OCI-LY3 (cell line): ENCODE results near the gene LMO1.

Experiments
- H2AFZ ChIP-seq: fragments of 200-600, 300-600 bp; shearing (Covaris generic); 2 replicates; pipeline ENCODE4 v1.6.0; 2014; ENCODE audit warnings: antibody characterized with exemption, low read depth, low read length
- H3K27ac ChIP-seq: fragments of 200-600, 300-600 bp; sonication (generic); 2 replicates; pipeline ENCODE4 v1.5.1; 2014; ENCODE audit warnings: mild to moderate bottlenecking, low read length, moderate library complexity, mixed read lengths
- H3K27me3 ChIP-seq: fragments of 200-600, 300-600 bp; sonication (generic); 2 replicates; pipeline ENCODE4 v1.6.1; 2014; ENCODE audit warnings: low read depth, low read length, mixed read lengths
- H3K36me3 ChIP-seq: fragments of 200-600, 300-600 bp; sonication (generic); replicated peaks from 2 replicates; pipeline ENCODE3; 2014; ENCODE audit warnings: low read depth, low read length, mixed read lengths
- H3K4me1 ChIP-seq: fragments of 300-600, 200-600 bp; sonication (generic); 2 replicates; pipeline ENCODE4 v1.6.1; 2014; ENCODE audit warnings: low read length, mixed read lengths
- H3K4me2 ChIP-seq: fragments of 200-600, 300-600 bp; sonication (generic); 2 replicates; pipeline ENCODE4 v1.6.1; 2014; ENCODE audit warnings: low read length, mixed read lengths
- H3K4me3 ChIP-seq: fragments of 300-600, 200-600 bp; sonication (generic); 2 replicates; pipeline ENCODE4 v1.5.1; 2014; ENCODE audit warnings: antibody characterized with exemption, mild to moderate bottlenecking, low read length, moderate library complexity
- H3K79me2 ChIP-seq: fragments of 300-600, 200-600 bp; shearing (Covaris generic); 2 replicates; pipeline ENCODE4 v1.6.1; 2014; ENCODE audit warnings: mild to moderate bottlenecking, low read length, mixed read lengths
- H3K9ac ChIP-seq: fragments of 300-600, 200-600 bp; shearing (Covaris generic); 2 replicates; pipeline ENCODE4 v1.6.0; 2014; ENCODE audit warnings: mild to moderate bottlenecking, low read length, moderate library complexity
- H3K9me3 ChIP-seq: fragments of 200-600, 300-600 bp; shearing (Covaris generic); 2 replicates; pipeline ENCODE4 v1.6.1; 2014; ENCODE audit warnings: low read length, mixed read lengths; ENCODE audit not compliant: insufficient read depth
- H4K20me1 ChIP-seq: fragments of 200-600, 300-600 bp; sonication (generic); 2 replicates; pipeline ENCODE4 v1.6.1; 2016; ENCODE audit warnings: low read length, mixed read lengths; ENCODE audit not compliant: insufficient read depth
- EZH2phosphoT487 ChIP-seq: fragments of 200-600 bp; shearing (Covaris generic); IDR thresholded peaks from 2 replicates; pipeline ENCODE4 v1.6.1; 2018; ENCODE audit warnings: antibody characterized with exemption, mixed run types, low read depth
- TF ChIP-seq, protein P1 (sequence below): fragments of 200-600, 300-600 bp; sonication (generic); IDR thresholded peaks from 2 replicates; pipeline ENCODE4 v1.5.1; 2014; ENCODE audit warnings: antibody characterized with exemption, low read length, low read depth

Gene LMO1

DNA sequence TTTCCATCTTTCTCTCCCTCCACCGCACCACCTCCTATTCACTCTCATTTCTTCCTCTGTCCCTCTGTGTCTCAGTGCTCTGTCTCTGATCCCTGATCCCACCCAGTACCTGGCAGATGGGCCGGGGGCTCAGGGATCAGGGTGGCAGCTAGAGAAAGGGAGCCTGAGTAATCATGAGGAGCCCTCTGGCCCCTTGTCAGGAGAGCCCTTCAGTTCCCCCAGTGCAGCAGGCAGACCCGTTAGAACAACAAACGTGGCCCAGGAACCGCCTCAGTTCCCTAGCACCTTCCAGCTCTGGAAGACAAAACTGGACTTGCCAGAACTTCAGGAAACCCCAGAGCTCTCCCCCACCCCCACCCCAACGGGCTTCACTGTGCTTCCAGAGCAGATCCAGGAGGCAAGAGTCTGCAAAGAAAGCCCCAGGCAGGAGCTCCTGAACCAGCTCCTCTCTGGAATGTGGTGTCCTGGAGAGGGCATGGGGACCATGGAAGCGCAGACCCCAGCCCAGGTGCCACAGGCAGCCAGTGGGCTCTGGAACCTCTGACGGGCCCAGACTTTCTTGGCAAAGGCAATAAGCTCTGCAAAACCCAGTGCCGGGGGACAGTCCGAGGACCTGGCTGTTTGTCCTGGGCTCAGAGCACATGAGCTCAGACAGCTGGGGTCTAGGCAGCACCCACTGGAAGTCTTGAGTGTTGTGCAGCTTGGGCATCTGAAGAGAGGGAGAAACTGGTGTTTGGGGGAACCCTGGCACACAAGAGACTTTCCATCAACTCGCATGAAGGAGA, 43.2 kb downstream of the LMO1 start:
- TF ChIP-seq, protein P1, sequence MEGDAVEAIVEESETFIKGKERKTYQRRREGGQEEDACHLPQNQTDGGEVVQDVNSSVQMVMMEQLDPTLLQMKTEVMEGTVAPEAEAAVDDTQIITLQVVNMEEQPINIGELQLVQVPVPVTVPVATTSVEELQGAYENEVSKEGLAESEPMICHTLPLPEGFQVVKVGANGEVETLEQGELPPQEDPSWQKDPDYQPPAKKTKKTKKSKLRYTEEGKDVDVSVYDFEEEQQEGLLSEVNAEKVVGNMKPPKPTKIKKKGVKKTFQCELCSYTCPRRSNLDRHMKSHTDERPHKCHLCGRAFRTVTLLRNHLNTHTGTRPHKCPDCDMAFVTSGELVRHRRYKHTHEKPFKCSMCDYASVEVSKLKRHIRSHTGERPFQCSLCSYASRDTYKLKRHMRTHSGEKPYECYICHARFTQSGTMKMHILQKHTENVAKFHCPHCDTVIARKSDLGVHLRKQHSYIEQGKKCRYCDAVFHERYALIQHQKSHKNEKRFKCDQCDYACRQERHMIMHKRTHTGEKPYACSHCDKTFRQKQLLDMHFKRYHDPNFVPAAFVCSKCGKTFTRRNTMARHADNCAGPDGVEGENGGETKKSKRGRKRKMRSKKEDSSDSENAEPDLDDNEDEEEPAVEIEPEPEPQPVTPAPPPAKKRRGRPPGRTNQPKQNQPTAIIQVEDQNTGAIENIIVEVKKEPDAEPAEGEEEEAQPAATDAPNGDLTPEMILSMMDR = no peak
- no peak for TF ChIP-seq EZH2phosphoT487
- H3K4me3 ChIP-seq = no peak overlapping the region
- no peaks in the 10 kb centered on the region for H3K36me3 ChIP-seq
- H3K4me2 ChIP-seq = no peak overlapping the region
- peaks cover 6% of the 10 kb centered on the region; the same call in 1 of the 2 replicates for H3K4me1 ChIP-seq
- no peaks in the 10 kb centered on the region for H4K20me1 ChIP-seq
- H3K9ac ChIP-seq = no peak overlapping the region
- H3K27me3 ChIP-seq = no peaks in the 10 kb centered on the region
- no peak overlapping the region for H3K27ac ChIP-seq
- H3K9me3 ChIP-seq = no peaks in the 10 kb centered on the region
- no peak overlapping the region for H2AFZ ChIP-seq
- no peaks in the 10 kb centered on the region for H3K79me2 ChIP-seq

DNA sequence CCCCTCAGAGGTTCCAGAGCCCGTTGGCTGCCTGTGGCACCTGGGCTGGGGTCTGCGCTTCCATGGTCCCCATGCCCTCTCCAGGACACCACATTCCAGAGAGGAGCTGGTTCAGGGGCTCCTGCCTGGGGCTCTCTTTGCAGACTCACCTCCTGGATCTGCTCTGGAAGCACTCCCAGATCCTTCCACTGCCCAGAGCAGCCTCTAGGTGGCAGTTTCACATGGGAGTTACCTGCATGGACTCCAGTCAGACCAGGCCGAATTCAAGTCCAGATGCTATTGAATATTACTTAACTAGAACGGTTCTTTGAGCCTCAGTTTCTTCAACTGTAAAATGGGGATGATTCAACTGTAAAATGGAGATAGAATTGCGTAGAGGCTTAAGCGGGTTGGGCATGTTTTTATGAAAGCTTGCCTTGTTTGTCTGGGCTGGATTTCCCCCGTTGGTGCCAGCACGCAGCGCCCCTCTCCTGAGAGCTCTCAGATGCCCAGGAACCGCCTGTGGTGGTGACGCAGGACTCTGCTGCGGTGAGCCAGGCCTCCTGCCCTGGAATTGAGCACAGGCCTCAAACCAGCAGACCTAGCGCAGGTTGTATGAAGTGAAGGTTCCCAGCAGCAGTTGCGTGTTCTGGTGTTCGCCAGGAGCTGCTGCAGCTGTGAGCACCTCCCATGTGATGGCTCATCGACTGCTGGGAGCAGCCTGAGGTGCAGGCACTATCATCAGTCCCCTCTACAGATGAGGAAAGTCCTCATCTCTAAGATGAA, 44.2 kb downstream of the LMO1 start:
- Histone ChIP-seq H3K4me1 (peaks cover 6% of the 10 kb centered on the region; the same call in 1 of the 2 replicates), H3K9ac (no peak overlapping the region), H3K79me2 (no peaks in the 10 kb centered on the region), H3K27ac (no peak overlapping the region), H4K20me1 (no peaks in the 10 kb centered on the region), H3K4me2 (no peak overlapping the region), H3K4me3 (no peak overlapping the region), H2AFZ (0 out of 2 replicates have a peak overlapping the region, but pooled peaks have one; percentile 45), H3K27me3 (no peaks in the 10 kb centered on the region), H3K9me3 (no peaks in the 10 kb centered on the region), H3K36me3 (no peaks in the 10 kb centered on the region)
- no peak for TF ChIP-seq EZH2phosphoT487
- TF ChIP-seq, protein P1 = peak; percentile 63

DNA sequence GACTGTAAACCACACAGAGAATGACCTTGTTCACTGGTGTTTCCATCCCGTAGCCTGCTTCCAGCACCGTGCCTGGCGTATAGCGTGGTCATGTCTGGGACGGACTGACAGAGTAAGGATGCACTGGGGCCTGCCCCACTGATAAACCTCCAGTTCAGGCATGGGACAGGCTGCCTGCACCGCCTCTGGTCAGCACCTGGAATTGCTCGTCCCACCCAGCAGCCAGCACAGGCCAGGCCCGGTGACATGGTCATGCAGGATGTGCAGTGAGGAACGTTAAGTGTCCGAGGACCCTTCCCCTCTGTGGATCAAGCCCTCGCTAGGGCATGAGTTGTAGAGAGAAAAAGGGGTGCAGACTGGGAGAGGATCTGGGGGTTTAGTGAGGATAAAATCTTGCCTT, 44.8 kb downstream of the LMO1 start:
- H3K27ac ChIP-seq = no peak overlapping the region
- H3K9ac ChIP-seq = no peak overlapping the region
- no peaks in the 10 kb centered on the region for H3K79me2 ChIP-seq
- no peak overlapping the region for H3K4me2 ChIP-seq
- H3K27me3 ChIP-seq = no peaks in the 10 kb centered on the region
- TF ChIP-seq EZH2phosphoT487 = no peak
- TF ChIP-seq, protein P1 = no peak
- H2AFZ ChIP-seq = no peak overlapping the region
- no peaks in the 10 kb centered on the region for H4K20me1 ChIP-seq
- peaks cover 5% of the 10 kb centered on the region; the same call in 1 of the 2 replicates for H3K4me1 ChIP-seq
- no peaks in the 10 kb centered on the region for H3K9me3 ChIP-seq
- H3K36me3 ChIP-seq = no peaks in the 10 kb centered on the region
- H3K4me3 ChIP-seq = no peak overlapping the region

DNA sequence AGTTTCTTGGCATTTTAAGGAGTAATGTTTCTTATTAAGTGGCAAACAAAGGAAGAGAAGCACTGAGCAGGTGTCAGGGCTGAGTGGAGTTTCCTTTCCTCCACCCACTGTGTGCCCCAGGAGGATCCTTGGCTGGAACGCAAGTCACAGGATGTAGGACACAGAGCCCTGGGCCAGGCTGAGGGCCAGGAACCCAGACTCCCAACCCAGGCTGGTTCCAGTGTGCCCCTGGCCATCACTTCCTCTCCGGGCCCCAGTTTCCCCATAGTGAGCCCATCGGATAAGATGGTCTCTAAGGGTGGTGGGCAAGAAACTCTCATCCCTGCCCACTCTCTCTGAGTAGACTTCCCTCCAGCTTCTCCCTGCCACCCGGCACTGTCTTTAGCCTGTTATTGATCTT, 45.3 kb downstream of the LMO1 start:
- H3K36me3 ChIP-seq = no peaks in the 10 kb centered on the region
- no peaks in the 10 kb centered on the region for H4K20me1 ChIP-seq
- H3K9ac ChIP-seq = no peak overlapping the region
- H3K9me3 ChIP-seq = no peaks in the 10 kb centered on the region
- TF ChIP-seq, protein P1 = no peak
- no peak for TF ChIP-seq EZH2phosphoT487
- H2AFZ ChIP-seq = no peak overlapping the region
- no peaks in the 10 kb centered on the region for H3K79me2 ChIP-seq
- no peak overlapping the region for H3K27ac ChIP-seq
- no peak overlapping the region for H3K4me2 ChIP-seq
- no peak overlapping the region for H3K4me3 ChIP-seq
- peaks cover under 1% of the 10 kb centered on the region; the same call in 1 of the 2 replicates for H3K4me1 ChIP-seq
- H3K27me3 ChIP-seq = no peaks in the 10 kb centered on the region
